Measurements from ENCODE around the gene GDPD5. TPM values are rescaled to one million over a fixed set of nuclear protein-coding genes. Genes with fewer than 3 reads are reported as not detected.

GDPD5 gene
- total and polyA plus RNA-seq, 2 donors (not counting 1 experiment from before 2014, with no cell fraction given): 2.5 to 3.1 TPM

- no peak for DNase-seq (ENCODE audit: low read depth in 2 of 2)
- Histone ChIP-seq H3K27me3 (ENCODE audit: control insufficient read depth, insufficient read depth, low read length) (no peaks in the 10 kb centered on the region), H3K27ac (ENCODE audit: insufficient read depth, low read length) (no peak overlapping the region), H3K79me2 (ENCODE audit: control insufficient read depth, insufficient read depth, low read length) (no peaks in the 10 kb centered on the region), H2AFZ (ENCODE audit: low read length) (no peak overlapping the region), H3K4me2 (ENCODE audit: extremely low read depth, insufficient read depth, low read length) (no peak overlapping the region), H4K20me1 (ENCODE audit: control insufficient read depth, extremely low read depth, insufficient read depth, low read length) (no peaks in the 10 kb centered on the region), H3K36me3 (ENCODE audit: control insufficient read depth, insufficient read depth, low read length) (no peaks in the 10 kb centered on the region), H3K4me1 (ENCODE audit: control insufficient read depth, extremely low read depth, insufficient read depth, low read length) (peaks cover 6% of the 10 kb centered on the region), H3K9me3 (ENCODE audit: control insufficient read depth, insufficient read depth, low read depth, low read length) (no peaks in the 10 kb centered on the region), H3K4me3 (replicated peaks in 1 of 4; ENCODE audit: control extremely low read depth in 1 of 4, insufficient read depth in 1 of 4, low read depth in 3 of 4, low read length in 4 of 4) (no peak overlapping the region), H3K9ac (ENCODE audit: insufficient read depth, low read length) (no peak overlapping the region)
- TF ChIP-seq, protein P1, sequence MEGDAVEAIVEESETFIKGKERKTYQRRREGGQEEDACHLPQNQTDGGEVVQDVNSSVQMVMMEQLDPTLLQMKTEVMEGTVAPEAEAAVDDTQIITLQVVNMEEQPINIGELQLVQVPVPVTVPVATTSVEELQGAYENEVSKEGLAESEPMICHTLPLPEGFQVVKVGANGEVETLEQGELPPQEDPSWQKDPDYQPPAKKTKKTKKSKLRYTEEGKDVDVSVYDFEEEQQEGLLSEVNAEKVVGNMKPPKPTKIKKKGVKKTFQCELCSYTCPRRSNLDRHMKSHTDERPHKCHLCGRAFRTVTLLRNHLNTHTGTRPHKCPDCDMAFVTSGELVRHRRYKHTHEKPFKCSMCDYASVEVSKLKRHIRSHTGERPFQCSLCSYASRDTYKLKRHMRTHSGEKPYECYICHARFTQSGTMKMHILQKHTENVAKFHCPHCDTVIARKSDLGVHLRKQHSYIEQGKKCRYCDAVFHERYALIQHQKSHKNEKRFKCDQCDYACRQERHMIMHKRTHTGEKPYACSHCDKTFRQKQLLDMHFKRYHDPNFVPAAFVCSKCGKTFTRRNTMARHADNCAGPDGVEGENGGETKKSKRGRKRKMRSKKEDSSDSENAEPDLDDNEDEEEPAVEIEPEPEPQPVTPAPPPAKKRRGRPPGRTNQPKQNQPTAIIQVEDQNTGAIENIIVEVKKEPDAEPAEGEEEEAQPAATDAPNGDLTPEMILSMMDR (conservative IDR thresholded peaks at IDR 0.05 in 1 of 2, IDR thresholded peaks at IDR 0.05 in 1 of 2; ENCODE audit: low read depth in 1 of 2, low read length in 2 of 2): peak; percentile 43 to 66
- TF ChIP-seq EZH2 (IDR thresholded peaks at IDR 0.05; ENCODE audit: low read length, missing control alignments): no peak
These were observed 74.6 kb downstream of the GDPD5 start for GRCh38 chr11:75450826-75451821.

- Histone ChIP-seq H3K4me1 (ENCODE audit: control insufficient read depth, extremely low read depth, insufficient read depth, low read length) (peaks cover 6% of the 10 kb centered on the region), H3K79me2 (ENCODE audit: control insufficient read depth, insufficient read depth, low read length) (no peaks in the 10 kb centered on the region), H3K27ac (ENCODE audit: insufficient read depth, low read length) (no peak overlapping the region), H3K9me3 (ENCODE audit: control insufficient read depth, insufficient read depth, low read depth, low read length) (no peaks in the 10 kb centered on the region), H4K20me1 (ENCODE audit: control insufficient read depth, extremely low read depth, insufficient read depth, low read length) (no peaks in the 10 kb centered on the region), H3K27me3 (ENCODE audit: control insufficient read depth, insufficient read depth, low read length) (no peaks in the 10 kb centered on the region), H2AFZ (ENCODE audit: low read length) (no peak overlapping the region), H3K36me3 (ENCODE audit: control insufficient read depth, insufficient read depth, low read length) (no peaks in the 10 kb centered on the region), H3K9ac (ENCODE audit: insufficient read depth, low read length) (no peak overlapping the region), H3K4me3 (replicated peaks in 1 of 4; ENCODE audit: control extremely low read depth in 1 of 4, insufficient read depth in 1 of 4, low read depth in 3 of 4, low read length in 4 of 4) (no peak overlapping the region), H3K4me2 (ENCODE audit: extremely low read depth, insufficient read depth, low read length) (no peak overlapping the region)
- DNase-seq (ENCODE audit: low read depth in 2 of 2): no peak
- TF ChIP-seq, protein P1 (conservative IDR thresholded peaks at IDR 0.05 in 1 of 2, IDR thresholded peaks at IDR 0.05 in 1 of 2; ENCODE audit: low read depth in 1 of 2, low read length in 2 of 2): no peak
- no peak for TF ChIP-seq EZH2 (IDR thresholded peaks at IDR 0.05; ENCODE audit: low read length, missing control alignments)
These were observed 75.5 kb downstream of the GDPD5 start for GRCh38 chr11:75450236-75450635.

DNA sequence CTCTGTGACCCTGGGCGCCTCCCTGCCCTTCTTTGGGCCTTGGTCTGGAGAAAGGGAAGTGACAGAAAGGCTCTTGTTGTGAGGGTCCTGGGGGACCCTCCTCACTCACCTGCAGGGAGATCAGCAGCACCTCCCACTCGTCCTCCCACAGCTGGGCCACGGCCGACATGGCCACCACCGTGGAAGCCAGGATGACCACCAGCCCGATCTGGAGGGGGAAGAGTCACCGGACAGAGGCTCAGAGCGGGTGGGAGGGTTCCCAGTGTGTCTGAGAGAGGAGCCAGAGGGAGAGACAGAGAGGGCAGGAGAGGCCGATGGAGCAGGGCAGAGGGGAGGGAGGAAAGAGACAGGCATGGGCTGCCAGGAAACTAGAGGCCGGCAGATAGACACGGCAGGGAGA lies 76.0 kb downstream of the GDPD5 start:
- DNase-seq (ENCODE audit: low read depth in 2 of 2): no peak
- H3K9ac ChIP-seq (ENCODE audit: insufficient read depth, low read length): no peak overlapping the region
- H3K9me3 ChIP-seq (ENCODE audit: control insufficient read depth, insufficient read depth, low read depth, low read length): no peaks in the 10 kb centered on the region
- H4K20me1 ChIP-seq (ENCODE audit: control insufficient read depth, extremely low read depth, insufficient read depth, low read length): no peaks in the 10 kb centered on the region
- TF ChIP-seq EZH2 (IDR thresholded peaks at IDR 0.05; ENCODE audit: low read length, missing control alignments): no peak
- TF ChIP-seq, protein P1 (conservative IDR thresholded peaks at IDR 0.05 in 1 of 2, IDR thresholded peaks at IDR 0.05 in 1 of 2; ENCODE audit: low read depth in 1 of 2, low read length in 2 of 2): no peak
- H3K27ac ChIP-seq (ENCODE audit: insufficient read depth, low read length): no peak overlapping the region
- H3K4me3 ChIP-seq (replicated peaks in 1 of 4; ENCODE audit: control extremely low read depth in 1 of 4, insufficient read depth in 1 of 4, low read depth in 3 of 4, low read length in 4 of 4): no peak overlapping the region
- peaks cover 3% of the 10 kb centered on the region for H3K4me1 ChIP-seq (ENCODE audit: control insufficient read depth, extremely low read depth, insufficient read depth, low read length)
- H3K4me2 ChIP-seq (ENCODE audit: extremely low read depth, insufficient read depth, low read length): no peak overlapping the region
- H3K79me2 ChIP-seq (ENCODE audit: control insufficient read depth, insufficient read depth, low read length): no peaks in the 10 kb centered on the region
- H3K27me3 ChIP-seq (ENCODE audit: control insufficient read depth, insufficient read depth, low read length): no peaks in the 10 kb centered on the region
- H2AFZ ChIP-seq (ENCODE audit: low read length): no peak overlapping the region
- H3K36me3 ChIP-seq (ENCODE audit: control insufficient read depth, insufficient read depth, low read length): no peaks in the 10 kb centered on the region

Measured in fibroblast of lung (primary cell).